ENCODE measurements around the gene NCEH1. TPM values are rescaled to one million over a fixed set of nuclear protein-coding genes. Genes with fewer than 3 reads are reported as not detected.
"Not testable (repeated sequence)": the region's sequence is repeated elsewhere in the genome, so short reads cannot be mapped to it uniquely, and the experiment has no call there.

The NCEH1 gene
- total and polyA plus RNA-seq, 2 experiments from 2014 or later = 3.2 to 8.0 TPM

GRCh38 chr3:172735014-172735413 lies 24.1 kb upstream of the NCEH1 start:
- no peaks in the 10 kb centered on the region for H3K27me3 ChIP-seq
- no peak overlapping the region for H3K27ac ChIP-seq
- H3K9me3 ChIP-seq (ENCODE audit: low read depth) = no peaks in the 10 kb centered on the region
- H3K36me3 ChIP-seq = no peaks in the 10 kb centered on the region
- no peak for DNase-seq (ENCODE audit: low read depth in 1 of 2, low spot score in 1 of 2)
- H3K4me1 ChIP-seq (ENCODE audit: low read depth) = no peaks in the 10 kb centered on the region
- no peak overlapping the region for H3K4me3 ChIP-seq
- TF ChIP-seq, protein P1, sequence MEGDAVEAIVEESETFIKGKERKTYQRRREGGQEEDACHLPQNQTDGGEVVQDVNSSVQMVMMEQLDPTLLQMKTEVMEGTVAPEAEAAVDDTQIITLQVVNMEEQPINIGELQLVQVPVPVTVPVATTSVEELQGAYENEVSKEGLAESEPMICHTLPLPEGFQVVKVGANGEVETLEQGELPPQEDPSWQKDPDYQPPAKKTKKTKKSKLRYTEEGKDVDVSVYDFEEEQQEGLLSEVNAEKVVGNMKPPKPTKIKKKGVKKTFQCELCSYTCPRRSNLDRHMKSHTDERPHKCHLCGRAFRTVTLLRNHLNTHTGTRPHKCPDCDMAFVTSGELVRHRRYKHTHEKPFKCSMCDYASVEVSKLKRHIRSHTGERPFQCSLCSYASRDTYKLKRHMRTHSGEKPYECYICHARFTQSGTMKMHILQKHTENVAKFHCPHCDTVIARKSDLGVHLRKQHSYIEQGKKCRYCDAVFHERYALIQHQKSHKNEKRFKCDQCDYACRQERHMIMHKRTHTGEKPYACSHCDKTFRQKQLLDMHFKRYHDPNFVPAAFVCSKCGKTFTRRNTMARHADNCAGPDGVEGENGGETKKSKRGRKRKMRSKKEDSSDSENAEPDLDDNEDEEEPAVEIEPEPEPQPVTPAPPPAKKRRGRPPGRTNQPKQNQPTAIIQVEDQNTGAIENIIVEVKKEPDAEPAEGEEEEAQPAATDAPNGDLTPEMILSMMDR (IDR thresholded peaks at IDR 0.05; ENCODE audit: low read depth, low read length) = no peak

DNA sequence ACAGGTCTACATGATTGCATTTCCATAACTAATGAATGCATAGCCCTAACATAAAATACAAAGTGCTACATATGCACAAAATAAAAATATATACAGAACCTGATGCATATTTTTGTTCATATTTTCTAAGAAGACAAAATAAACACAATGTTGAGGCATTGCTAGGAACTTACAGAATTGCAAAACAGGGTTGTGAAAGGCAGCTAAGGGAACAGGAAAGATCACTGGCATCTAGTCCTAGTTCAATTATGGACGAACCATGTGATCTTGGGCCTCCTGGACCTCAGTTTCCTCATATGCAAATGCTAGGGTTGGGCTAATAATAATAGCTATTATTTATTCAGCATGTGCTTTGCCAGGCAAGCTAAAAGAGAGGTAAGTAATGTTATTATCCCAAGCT lies 15.5 kb upstream of the NCEH1 start:
- DNase-seq (ENCODE audit: low read depth in 1 of 2, low spot score in 1 of 2) = no peak
- H3K27ac ChIP-seq = no peak overlapping the region
- H3K9me3 ChIP-seq (ENCODE audit: low read depth) = no peaks in the 10 kb centered on the region
- no peaks in the 10 kb centered on the region for H3K27me3 ChIP-seq
- no peak overlapping the region for H3K4me3 ChIP-seq
- no peaks in the 10 kb centered on the region for H3K4me1 ChIP-seq (ENCODE audit: low read depth)
- no peaks in the 10 kb centered on the region for H3K36me3 ChIP-seq
- TF ChIP-seq, protein P1 (IDR thresholded peaks at IDR 0.05; ENCODE audit: low read depth, low read length) = no peak

- H3K4me3 ChIP-seq; H3K9me3 ChIP-seq (ENCODE audit: low read depth); H3K27me3 ChIP-seq; DNase-seq (ENCODE audit: low read depth in 1 of 2, low spot score in 1 of 2); H3K27ac ChIP-seq; H3K4me1 ChIP-seq (ENCODE audit: low read depth); H3K36me3 ChIP-seq: not testable (repeated sequence)
These were observed 11.7 kb upstream of the NCEH1 start for GRCh38 chr3:172722536-172723040.

- no peak overlapping the region for H3K4me3 ChIP-seq
- H3K4me1 ChIP-seq (ENCODE audit: low read depth) = no peaks in the 10 kb centered on the region
- H3K27me3 ChIP-seq = peaks cover 9% of the 10 kb centered on the region
- no peaks in the 10 kb centered on the region for H3K9me3 ChIP-seq (ENCODE audit: low read depth)
- no peaks in the 10 kb centered on the region for H3K36me3 ChIP-seq
- DNase-seq (ENCODE audit: low read depth in 1 of 2, low spot score in 1 of 2) = no peak
- no peak overlapping the region for H3K27ac ChIP-seq
- TF ChIP-seq, protein P1 (IDR thresholded peaks at IDR 0.05; ENCODE audit: low read depth, low read length) = peak; percentile 35
These were observed 6.7 kb upstream of the NCEH1 start for GRCh38 chr3:172717493-172718088.

DNA sequence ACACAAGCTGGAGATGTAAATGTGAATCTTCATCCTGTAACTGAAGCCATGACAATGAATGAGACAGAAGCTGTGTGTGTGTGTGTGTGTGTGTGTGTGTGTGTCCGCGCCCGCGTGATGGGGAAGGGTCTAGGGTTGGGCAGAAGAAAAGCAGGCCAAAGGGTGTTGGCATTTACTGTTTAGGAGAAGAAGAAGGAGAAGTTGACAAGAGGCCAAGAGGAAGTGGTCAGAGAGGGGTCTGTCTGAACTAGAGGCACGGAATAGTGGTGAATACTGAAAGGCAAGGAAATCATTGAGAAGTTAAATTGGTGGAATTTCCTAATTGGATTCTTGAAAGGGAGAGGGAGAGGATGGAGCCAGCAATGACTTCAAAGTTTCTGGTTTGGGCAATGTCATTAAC lies 5.6 kb upstream of the NCEH1 start:
- Histone ChIP-seq H3K27ac (no peak overlapping the region), H3K36me3 (no peaks in the 10 kb centered on the region), H3K4me3 (no peak overlapping the region), H3K4me1 (ENCODE audit: low read depth) (no peaks in the 10 kb centered on the region), H3K9me3 (ENCODE audit: low read depth) (no peaks in the 10 kb centered on the region), H3K27me3 (peaks cover 9% of the 10 kb centered on the region)
- no peak for DNase-seq (ENCODE audit: low read depth in 1 of 2, low spot score in 1 of 2)
- TF ChIP-seq, protein P1 (IDR thresholded peaks at IDR 0.05; ENCODE audit: low read depth, low read length) = no peak

- Histone ChIP-seq H3K27ac (no peak overlapping the region), H3K4me3 (no peak overlapping the region), H3K4me1 (ENCODE audit: low read depth) (peaks cover 6% of the 10 kb centered on the region), H3K27me3 (peaks cover 9% of the 10 kb centered on the region), H3K36me3 (no peaks in the 10 kb centered on the region), H3K9me3 (ENCODE audit: low read depth) (no peaks in the 10 kb centered on the region)
- no peak for DNase-seq (ENCODE audit: low read depth in 1 of 2, low spot score in 1 of 2)
- TF ChIP-seq, protein P1 (IDR thresholded peaks at IDR 0.05; ENCODE audit: low read depth, low read length) = no peak
These were observed 2.4 kb upstream of the NCEH1 start for GRCh38 chr3:172713316-172713715.
